Ascending aorta (tissue), 2 donors: ENCODE measurements around the gene UACA. TPM values are rescaled to one million over a fixed set of nuclear protein-coding genes. Genes with fewer than 3 reads are reported as not detected.

ENCODE experiments used
- DNase-seq, 2 donors: peaks; one replicate each; pipeline ENCODE4 v3.0.0-alpha.2; 2019; ENCODE audit warnings: low spot score in 2 of 2
- H3K27ac ChIP-seq, 2 donors: fragments of 200-600 bp; sonication (generic); one replicate each; pipeline ENCODE4 v1.5.1; 2016 to 2017; ENCODE audit warnings: mild to moderate bottlenecking in 1 of 2
- H3K27me3 ChIP-seq: fragments of 200-600 bp; sonication (generic); one replicate; pipeline ENCODE4 v1.5.1; 2017
- H3K36me3 ChIP-seq, 2 donors: fragments of 200-600 bp; sonication (generic); one replicate each; pipeline ENCODE4 v1.5.1; 2016
- H3K4me1 ChIP-seq, 2 donors: fragments of 200-600 bp; sonication (generic); one replicate each; pipeline ENCODE4 v1.5.1; 2016 to 2017; ENCODE audit warnings: mild to moderate bottlenecking in 1 of 2
- H3K4me3 ChIP-seq, 2 donors: fragments of 200-600 bp; sonication (generic); one replicate each; pipeline ENCODE4 v1.5.1; 2016 to 2017; ENCODE audit warnings: mild to moderate bottlenecking in 1 of 2
- H3K9me3 ChIP-seq, 2 donors: fragments of 200-600 bp; sonication (generic); one replicate each; pipeline ENCODE4 v1.5.1; 2016
- intact Hi-C: fragments of 100-400 bp; cut with DNase I; formaldehyde crosslinking; loops from one replicate; pipeline ENCODE4 v1.15.1; 2023
- total RNA-seq: library from RNA; depleted of rRNA; stranded (reverse); fragments of >200 nt; gene quantifications from one replicate; pipeline ENCODE4 v1.1.0, GENCODE V29; 2016
- TF ChIP-seq, protein P1 (sequence below), 3 experiments: fragments of 200-600 bp in 2 of 3; fragments of 450-650 bp in 1 of 3; sonication (generic) in 2 of 3; IDR thresholded peaks; one replicate each; pipeline ENCODE4 v1.5.1; 2016 to 2019; ENCODE audit warnings: antibody characterized with exemption in 3 of 3, mild to moderate bottlenecking in 1 of 3, moderate library complexity in 1 of 3

Gene UACA
- total RNA-seq, 1 donor from 2014 or later, result 34.0 TPM

- Histone ChIP-seq H3K27ac (no peak overlapping the region), H3K4me3 (no peak overlapping the region), H3K4me1 (no peaks in the 10 kb centered on the region), H3K27me3 (no peaks in the 10 kb centered on the region), H3K9me3 (no peaks in the 10 kb centered on the region), H3K36me3 (peaks cover 20 to 46% of the 10 kb centered on the region in 2 donors)
- no peak for DNase-seq
- intact Hi-C loops, result no loop called here
- TF ChIP-seq, protein P1, sequence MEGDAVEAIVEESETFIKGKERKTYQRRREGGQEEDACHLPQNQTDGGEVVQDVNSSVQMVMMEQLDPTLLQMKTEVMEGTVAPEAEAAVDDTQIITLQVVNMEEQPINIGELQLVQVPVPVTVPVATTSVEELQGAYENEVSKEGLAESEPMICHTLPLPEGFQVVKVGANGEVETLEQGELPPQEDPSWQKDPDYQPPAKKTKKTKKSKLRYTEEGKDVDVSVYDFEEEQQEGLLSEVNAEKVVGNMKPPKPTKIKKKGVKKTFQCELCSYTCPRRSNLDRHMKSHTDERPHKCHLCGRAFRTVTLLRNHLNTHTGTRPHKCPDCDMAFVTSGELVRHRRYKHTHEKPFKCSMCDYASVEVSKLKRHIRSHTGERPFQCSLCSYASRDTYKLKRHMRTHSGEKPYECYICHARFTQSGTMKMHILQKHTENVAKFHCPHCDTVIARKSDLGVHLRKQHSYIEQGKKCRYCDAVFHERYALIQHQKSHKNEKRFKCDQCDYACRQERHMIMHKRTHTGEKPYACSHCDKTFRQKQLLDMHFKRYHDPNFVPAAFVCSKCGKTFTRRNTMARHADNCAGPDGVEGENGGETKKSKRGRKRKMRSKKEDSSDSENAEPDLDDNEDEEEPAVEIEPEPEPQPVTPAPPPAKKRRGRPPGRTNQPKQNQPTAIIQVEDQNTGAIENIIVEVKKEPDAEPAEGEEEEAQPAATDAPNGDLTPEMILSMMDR (IDR thresholded peaks at IDR 0.05), result no peak
Observed at GRCh38 chr15:70658641-70659040, 104.7 kb downstream of the UACA start.

DNA sequence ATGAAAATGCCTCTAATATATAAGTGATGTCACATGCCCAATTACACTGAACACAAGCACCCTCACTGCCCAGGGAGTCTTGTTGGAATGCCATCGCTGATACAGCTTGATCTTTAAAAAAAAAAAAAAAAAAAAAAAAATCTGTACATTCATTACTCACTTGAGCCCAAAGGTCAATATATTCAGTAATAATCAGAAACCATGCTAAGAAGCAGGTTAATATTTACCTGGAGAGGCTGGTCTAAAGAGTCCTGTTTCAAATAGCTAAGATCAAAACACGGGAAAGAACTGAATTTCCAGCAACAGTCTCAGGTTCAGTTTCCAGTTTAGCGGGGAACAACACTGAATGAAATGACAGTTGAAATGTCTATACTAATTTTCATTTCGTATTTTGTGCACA is 109.9 kb downstream of the UACA start:
- intact Hi-C loops, result no loop called here
- no peaks in the 10 kb centered on the region for H3K27me3 ChIP-seq
- H3K4me3 ChIP-seq, result no peak overlapping the region
- TF ChIP-seq, protein P1 (IDR thresholded peaks at IDR 0.05), result no peak
- H3K9me3 ChIP-seq, result no peaks in the 10 kb centered on the region
- no peak overlapping the region for H3K27ac ChIP-seq
- no peaks in the 10 kb centered on the region for H3K4me1 ChIP-seq
- peaks cover 20 to 41% of the 10 kb centered on the region in 2 donors for H3K36me3 ChIP-seq
- no peak for DNase-seq

DNA sequence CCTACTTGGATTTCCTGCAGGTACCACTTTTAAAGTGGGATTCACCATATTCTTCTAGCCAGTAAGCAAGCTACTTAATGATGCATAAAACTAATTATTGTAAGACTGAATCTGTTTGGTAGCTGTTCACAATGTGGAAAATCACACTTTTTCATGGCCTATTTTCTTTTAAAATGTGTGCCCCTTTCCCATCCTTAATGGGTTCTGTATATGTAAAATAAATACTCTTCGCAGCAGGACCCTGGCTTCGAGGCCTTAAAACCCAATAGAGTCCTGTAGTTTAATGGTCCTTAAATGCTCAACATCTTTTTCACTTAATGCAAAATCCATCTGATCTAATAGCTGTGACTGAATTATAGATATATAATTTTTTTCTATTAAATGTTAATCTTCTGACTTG is 111.0 kb downstream of the UACA start:
- intact Hi-C loops, result no loop called here
- H3K9me3 ChIP-seq, result no peaks in the 10 kb centered on the region
- TF ChIP-seq, protein P1 (IDR thresholded peaks at IDR 0.05), result no peak

GRCh38 chr15:70651303-70651845 is 112.0 kb downstream of the UACA start:
- Histone ChIP-seq H3K27me3 (no peaks in the 10 kb centered on the region), H3K9me3 (no peaks in the 10 kb centered on the region), H3K36me3 (peaks cover 12 to 27% of the 10 kb centered on the region in 2 donors), H3K27ac (no peak overlapping the region), H3K4me3 (no peak overlapping the region), H3K4me1 (peaks cover 0 to 5% of the 10 kb centered on the region in 2 donors)
- TF ChIP-seq, protein P1 (IDR thresholded peaks at IDR 0.05), result no peak
- intact Hi-C loops, result no loop called here
- DNase-seq, result no peak

More for the DNA sequence above, 111.0 kb downstream of the UACA start:
- Histone ChIP-seq H3K4me1 (no peaks in the 10 kb centered on the region), H3K36me3 (peaks cover 19 to 36% of the 10 kb centered on the region in 2 donors), H3K4me3 (no peak overlapping the region), H3K27ac (no peak overlapping the region), H3K27me3 (no peaks in the 10 kb centered on the region)
- no peak for DNase-seq

- intact Hi-C loops, result no loop called here
- no peaks in the 10 kb centered on the region for H3K27me3 ChIP-seq
- H3K36me3 ChIP-seq, result peaks cover 9 to 23% of the 10 kb centered on the region in 2 donors
- peaks cover 0 to 5% of the 10 kb centered on the region in 2 donors for H3K4me1 ChIP-seq
- H3K4me3 ChIP-seq, result no peak overlapping the region
- no peak for DNase-seq
- TF ChIP-seq, protein P1 (IDR thresholded peaks at IDR 0.05), result no peak
- H3K9me3 ChIP-seq, result no peaks in the 10 kb centered on the region
- no peak overlapping the region for H3K27ac ChIP-seq
Observed at GRCh38 chr15:70650567-70651302, 112.6 kb downstream of the UACA start.
